Measurements from ENCODE around the gene RSPH6A.

Gene RSPH6A

DNA sequence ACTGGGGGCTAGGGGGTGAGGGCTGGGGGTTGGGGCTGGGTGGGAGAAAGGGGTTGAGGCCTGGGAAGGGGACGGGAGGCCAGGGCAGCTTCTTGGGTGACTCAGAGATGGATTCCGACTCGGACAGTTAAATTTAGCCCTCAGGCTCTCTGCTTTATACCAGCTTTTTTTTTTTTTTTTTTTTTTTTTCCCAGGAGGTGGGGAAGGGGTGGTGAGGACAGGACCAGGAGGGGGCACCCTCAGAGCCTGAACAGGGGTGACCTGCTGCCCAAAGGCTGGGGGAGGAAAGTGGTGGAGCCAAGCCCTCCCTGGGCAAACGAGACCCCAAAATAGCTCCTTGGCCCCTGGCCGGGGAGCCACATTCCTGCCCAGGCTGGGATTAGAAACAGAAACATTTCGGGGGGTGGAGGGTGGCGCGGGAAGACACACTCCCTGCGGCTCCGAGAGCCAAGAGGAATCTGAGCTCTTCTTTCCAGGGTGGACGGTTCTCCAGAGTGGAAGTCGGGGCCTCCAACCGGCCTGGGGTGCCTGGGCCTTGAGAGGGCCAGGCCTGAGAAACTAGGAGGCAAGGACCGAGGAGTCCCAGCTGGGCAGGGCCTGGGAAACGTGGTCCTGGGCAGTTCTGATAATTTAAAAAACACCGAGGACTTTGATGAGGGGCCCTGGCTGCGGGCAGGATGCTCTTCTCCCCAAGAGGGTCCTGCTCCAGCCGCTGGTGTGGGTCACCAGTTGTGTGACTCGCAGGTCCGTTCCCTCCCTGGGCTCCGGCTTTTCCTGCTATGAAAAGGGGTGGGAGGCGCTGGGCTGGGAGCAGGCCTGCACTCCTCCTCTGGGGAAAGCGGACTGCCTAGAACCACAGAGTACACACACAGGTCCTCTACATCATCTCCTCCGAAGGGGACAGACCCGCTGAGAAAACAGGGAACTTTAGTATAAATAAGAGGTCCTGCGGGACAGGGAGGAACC, 32.0 kb downstream of the RSPH6A start:
- in situ Hi-C loops (cut with MboI; ENCODE audit: low pct_unique_long_range_greater_than_20kb, low sequenced_read_pairs, unreplicated experiment): no loop called here
- TF ChIP-seq, protein P1, sequence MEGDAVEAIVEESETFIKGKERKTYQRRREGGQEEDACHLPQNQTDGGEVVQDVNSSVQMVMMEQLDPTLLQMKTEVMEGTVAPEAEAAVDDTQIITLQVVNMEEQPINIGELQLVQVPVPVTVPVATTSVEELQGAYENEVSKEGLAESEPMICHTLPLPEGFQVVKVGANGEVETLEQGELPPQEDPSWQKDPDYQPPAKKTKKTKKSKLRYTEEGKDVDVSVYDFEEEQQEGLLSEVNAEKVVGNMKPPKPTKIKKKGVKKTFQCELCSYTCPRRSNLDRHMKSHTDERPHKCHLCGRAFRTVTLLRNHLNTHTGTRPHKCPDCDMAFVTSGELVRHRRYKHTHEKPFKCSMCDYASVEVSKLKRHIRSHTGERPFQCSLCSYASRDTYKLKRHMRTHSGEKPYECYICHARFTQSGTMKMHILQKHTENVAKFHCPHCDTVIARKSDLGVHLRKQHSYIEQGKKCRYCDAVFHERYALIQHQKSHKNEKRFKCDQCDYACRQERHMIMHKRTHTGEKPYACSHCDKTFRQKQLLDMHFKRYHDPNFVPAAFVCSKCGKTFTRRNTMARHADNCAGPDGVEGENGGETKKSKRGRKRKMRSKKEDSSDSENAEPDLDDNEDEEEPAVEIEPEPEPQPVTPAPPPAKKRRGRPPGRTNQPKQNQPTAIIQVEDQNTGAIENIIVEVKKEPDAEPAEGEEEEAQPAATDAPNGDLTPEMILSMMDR (IDR thresholded peaks at IDR 0.05; ENCODE audit: extremely low read depth, insufficient read depth, missing control alignments): no peak
- no peak for DNase-seq (ENCODE audit: low spot score)

DNA sequence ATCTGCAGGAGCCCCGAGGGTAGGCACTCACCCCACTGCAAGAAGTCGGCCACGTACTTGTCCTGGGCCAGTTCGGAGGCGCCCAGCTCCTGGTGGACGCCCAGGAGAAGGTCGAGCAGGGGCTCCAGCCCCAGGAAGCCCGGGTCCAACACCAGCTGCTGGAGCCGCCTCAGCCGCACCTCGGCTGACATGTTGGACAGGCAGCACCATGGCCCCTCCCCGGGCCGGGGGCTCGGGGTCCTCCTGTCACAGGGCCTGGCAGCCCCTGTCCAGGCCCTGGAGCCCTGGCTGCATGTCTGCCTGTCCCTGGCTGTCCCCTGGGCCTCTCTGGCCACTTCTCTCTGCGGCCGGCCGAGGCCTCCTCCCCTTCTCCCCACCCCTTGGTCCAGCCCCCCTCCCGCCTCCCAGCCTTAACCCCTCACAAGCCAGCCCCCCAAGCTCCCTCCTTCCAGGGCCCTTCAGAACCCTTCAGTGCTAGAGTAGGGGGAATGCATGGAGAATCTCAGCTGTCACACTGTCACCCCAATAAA, 32.9 kb downstream of the RSPH6A start, which contains the start of gene DMPK:
TSS of gene DMPK (minus strand) at position 329 of the 530 bp plus-strand sequence. CDS start at position 191, 138 bp downstream.
- in situ Hi-C loops (cut with MboI; ENCODE audit: low pct_unique_long_range_greater_than_20kb, low sequenced_read_pairs, unreplicated experiment): no loop called here
- no peak for DNase-seq (ENCODE audit: low spot score)
- TF ChIP-seq, protein P1 (IDR thresholded peaks at IDR 0.05; ENCODE audit: extremely low read depth, insufficient read depth, missing control alignments): no peak

DNA sequence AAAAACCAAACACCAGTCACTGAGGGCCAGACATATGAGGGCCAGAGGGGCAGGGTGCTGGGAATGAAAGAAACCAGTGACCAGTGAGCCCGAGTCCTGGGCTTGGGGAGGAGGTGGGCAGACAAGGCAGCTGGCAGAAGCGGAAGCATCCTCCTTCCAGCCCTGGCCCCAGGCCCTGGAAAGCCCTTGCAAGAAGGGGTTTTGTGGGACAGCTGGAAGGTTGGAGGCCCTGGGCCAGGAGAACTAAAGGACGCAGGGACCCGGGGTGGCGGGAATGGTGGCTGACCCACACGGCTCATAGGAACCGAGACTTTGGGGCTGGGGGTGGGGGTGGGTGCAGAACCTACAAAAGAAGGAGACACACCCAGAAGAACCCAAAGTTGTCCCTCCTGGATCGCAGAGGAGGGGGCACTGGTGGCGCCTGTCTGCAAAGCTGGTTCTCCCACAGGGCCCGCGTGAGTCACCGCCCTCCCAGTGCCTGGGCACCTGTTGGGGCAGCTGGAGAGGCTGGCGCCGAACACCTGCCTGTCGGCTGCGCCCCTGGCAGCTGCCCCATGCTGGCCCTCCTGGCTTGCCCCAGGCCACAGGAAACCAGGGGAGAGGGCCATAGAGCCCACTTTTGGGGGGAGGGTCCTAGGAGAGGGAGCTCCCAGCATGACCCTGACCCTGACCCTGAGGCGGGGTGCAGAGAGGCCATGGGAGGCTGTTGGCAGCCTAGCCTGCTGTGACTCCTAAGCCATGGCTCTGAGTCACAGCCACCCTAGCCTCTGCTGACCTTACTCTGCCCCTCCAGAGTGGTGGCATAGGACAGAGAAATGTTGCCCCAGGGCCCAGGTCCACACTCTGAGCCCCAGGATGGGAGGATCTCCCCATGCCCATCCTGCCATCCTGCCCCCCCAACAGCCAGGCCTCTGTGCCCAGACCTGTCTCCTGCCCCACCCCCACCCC, 33.6 kb downstream of the RSPH6A start:
- in situ Hi-C loops (cut with MboI; ENCODE audit: low pct_unique_long_range_greater_than_20kb, low sequenced_read_pairs, unreplicated experiment): no loop called here
- TF ChIP-seq, protein P1 (IDR thresholded peaks at IDR 0.05; ENCODE audit: extremely low read depth, insufficient read depth, missing control alignments): no peak
- no peak for DNase-seq (ENCODE audit: low spot score)

DNA sequence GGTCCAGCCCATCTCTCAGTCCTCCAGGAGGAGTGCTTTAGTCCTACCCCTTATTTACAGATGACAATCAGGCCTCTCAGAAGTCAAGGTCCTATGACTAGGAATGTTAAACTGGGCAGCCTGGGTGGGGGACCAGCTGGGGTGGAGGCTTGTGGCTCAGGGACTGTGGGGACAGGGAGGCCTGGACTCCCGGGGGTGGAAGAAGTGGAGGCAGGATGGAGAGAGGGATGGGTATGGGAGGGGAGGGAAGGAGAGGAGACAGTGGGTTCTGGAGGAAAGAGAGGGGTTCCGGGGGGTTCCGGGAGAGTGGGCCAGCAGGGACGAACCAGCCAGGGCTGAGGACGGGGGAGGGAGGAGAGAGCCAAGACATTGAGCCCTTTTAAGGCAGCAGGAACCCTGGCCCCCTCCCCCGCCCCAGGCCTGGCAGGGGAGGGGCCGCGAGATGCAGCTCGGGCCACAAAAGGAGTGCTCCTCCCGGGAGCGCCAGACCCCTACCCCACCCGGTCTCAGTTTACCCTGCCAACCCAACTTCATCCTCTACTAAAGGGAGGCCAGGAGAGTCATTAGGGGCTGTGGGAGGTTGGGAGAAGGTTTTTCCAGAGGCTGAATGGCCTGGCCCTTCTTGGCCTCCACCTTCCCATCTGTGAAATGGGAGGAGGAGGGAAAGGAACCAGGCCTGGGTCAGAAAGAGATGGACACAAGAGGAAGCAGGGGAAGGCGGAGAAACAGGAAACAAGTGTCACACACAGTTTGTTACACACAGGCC, 34.5 kb downstream of the RSPH6A start:
- DNase-seq (ENCODE audit: low spot score): no peak
- TF ChIP-seq, protein P1 (IDR thresholded peaks at IDR 0.05; ENCODE audit: extremely low read depth, insufficient read depth, missing control alignments): no peak
- in situ Hi-C loops (cut with MboI; ENCODE audit: low pct_unique_long_range_greater_than_20kb, low sequenced_read_pairs, unreplicated experiment): no loop called here

DNA sequence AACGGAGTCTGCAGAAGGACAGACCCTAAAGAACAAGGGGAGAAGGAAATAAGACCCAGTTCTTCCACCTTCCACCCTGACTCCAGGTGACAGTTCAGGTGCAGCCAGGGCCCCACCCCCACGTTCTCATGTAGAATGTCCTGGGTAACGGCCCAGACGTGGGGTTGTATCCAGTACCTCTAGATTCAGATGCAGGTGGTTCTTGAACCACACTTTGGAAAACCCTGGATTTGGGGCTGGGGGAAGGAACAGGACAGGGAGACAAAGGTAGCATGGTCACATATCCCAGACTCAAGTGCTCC, 35.0 kb downstream of the RSPH6A start:
- TF ChIP-seq, protein P1 (IDR thresholded peaks at IDR 0.05; ENCODE audit: extremely low read depth, insufficient read depth, missing control alignments): no peak
- DNase-seq (ENCODE audit: low spot score): no peak
- in situ Hi-C loops (cut with MboI; ENCODE audit: low pct_unique_long_range_greater_than_20kb, low sequenced_read_pairs, unreplicated experiment): no loop called here

Data from GM13977 (cell line).